ENCODE results near the gene PKP4. TPM values are rescaled to one million over a fixed set of nuclear protein-coding genes. Genes with fewer than 3 reads are reported as not detected.

The PKP4 gene
- total and polyA plus RNA-seq, 2 of the 8 experiments (the other 6 are each of a cell fraction or from before 2014, with no cell fraction given), result 48.2 to 88.0 TPM

DNA sequence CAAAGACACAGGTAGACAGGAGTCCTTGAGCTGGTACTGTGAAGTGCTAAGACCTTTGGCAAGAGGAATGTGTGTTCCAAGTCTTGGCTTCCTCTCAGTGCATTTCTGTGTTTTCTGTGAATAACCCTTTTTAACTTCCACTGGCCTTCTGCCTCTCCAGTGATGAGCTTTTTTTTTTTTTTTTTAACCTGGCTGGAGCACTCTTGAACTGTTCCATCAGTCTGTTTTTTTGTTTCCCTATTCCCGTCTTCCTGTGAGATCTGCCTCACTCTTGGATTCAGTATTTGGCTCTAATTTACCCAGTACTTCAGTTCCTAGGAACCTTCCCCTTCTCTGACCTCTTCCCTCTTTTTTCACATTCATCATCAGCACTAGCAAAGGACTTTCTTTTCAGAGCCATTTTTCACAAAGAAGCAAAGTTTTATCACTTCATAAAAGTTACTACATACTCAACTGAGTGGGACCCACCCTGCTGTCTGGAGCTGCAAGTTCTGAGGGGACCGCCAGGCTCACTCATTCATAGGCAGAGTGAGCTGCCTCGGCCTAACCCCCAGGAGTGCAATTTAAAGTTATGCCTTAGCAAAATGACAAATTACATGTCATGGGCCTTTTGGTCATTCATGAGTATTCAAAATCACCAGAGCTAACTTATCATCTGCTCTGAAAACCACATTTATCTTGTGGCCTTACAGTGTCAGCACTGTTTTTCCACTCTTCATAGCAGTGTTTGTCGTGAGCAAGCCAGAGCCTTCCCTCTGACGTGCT, 211.4 kb downstream of the PKP4 start (continued):
- TF ChIP-seq, protein P1, sequence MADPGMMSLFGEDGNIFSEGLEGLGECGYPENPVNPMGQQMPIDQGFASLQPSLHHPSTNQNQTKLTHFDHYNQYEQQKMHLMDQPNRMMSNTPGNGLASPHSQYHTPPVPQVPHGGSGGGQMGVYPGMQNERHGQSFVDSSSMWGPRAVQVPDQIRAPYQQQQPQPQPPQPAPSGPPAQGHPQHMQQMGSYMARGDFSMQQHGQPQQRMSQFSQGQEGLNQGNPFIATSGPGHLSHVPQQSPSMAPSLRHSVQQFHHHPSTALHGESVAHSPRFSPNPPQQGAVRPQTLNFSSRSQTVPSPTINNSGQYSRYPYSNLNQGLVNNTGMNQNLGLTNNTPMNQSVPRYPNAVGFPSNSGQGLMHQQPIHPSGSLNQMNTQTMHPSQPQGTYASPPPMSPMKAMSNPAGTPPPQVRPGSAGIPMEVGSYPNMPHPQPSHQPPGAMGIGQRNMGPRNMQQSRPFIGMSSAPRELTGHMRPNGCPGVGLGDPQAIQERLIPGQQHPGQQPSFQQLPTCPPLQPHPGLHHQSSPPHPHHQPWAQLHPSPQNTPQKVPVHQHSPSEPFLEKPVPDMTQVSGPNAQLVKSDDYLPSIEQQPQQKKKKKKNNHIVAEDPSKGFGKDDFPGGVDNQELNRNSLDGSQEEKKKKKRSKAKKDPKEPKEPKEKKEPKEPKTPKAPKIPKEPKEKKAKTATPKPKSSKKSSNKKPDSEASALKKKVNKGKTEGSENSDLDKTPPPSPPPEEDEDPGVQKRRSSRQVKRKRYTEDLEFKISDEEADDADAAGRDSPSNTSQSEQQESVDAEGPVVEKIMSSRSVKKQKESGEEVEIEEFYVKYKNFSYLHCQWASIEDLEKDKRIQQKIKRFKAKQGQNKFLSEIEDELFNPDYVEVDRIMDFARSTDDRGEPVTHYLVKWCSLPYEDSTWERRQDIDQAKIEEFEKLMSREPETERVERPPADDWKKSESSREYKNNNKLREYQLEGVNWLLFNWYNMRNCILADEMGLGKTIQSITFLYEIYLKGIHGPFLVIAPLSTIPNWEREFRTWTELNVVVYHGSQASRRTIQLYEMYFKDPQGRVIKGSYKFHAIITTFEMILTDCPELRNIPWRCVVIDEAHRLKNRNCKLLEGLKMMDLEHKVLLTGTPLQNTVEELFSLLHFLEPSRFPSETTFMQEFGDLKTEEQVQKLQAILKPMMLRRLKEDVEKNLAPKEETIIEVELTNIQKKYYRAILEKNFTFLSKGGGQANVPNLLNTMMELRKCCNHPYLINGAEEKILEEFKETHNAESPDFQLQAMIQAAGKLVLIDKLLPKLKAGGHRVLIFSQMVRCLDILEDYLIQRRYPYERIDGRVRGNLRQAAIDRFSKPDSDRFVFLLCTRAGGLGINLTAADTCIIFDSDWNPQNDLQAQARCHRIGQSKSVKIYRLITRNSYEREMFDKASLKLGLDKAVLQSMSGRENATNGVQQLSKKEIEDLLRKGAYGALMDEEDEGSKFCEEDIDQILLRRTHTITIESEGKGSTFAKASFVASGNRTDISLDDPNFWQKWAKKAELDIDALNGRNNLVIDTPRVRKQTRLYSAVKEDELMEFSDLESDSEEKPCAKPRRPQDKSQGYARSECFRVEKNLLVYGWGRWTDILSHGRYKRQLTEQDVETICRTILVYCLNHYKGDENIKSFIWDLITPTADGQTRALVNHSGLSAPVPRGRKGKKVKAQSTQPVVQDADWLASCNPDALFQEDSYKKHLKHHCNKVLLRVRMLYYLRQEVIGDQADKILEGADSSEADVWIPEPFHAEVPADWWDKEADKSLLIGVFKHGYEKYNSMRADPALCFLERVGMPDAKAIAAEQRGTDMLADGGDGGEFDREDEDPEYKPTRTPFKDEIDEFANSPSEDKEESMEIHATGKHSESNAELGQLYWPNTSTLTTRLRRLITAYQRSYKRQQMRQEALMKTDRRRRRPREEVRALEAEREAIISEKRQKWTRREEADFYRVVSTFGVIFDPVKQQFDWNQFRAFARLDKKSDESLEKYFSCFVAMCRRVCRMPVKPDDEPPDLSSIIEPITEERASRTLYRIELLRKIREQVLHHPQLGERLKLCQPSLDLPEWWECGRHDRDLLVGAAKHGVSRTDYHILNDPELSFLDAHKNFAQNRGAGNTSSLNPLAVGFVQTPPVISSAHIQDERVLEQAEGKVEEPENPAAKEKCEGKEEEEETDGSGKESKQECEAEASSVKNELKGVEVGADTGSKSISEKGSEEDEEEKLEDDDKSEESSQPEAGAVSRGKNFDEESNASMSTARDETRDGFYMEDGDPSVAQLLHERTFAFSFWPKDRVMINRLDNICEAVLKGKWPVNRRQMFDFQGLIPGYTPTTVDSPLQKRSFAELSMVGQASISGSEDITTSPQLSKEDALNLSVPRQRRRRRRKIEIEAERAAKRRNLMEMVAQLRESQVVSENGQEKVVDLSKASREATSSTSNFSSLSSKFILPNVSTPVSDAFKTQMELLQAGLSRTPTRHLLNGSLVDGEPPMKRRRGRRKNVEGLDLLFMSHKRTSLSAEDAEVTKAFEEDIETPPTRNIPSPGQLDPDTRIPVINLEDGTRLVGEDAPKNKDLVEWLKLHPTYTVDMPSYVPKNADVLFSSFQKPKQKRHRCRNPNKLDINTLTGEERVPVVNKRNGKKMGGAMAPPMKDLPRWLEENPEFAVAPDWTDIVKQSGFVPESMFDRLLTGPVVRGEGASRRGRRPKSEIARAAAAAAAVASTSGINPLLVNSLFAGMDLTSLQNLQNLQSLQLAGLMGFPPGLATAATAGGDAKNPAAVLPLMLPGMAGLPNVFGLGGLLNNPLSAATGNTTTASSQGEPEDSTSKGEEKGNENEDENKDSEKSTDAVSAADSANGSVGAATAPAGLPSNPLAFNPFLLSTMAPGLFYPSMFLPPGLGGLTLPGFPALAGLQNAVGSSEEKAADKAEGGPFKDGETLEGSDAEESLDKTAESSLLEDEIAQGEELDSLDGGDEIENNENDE (IDR thresholded peaks at IDR 0.05; ENCODE audit: insufficient replicate concordance, low read length), result no peak
- TF ChIP-seq, protein P2, sequence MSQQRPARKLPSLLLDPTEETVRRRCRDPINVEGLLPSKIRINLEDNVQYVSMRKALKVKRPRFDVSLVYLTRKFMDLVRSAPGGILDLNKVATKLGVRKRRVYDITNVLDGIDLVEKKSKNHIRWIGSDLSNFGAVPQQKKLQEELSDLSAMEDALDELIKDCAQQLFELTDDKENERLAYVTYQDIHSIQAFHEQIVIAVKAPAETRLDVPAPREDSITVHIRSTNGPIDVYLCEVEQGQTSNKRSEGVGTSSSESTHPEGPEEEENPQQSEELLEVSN (IDR thresholded peaks at IDR 0.05), result no peak
- TF ChIP-seq YY1 (IDR thresholded peaks at IDR 0.05; ENCODE audit: low read depth, low read length) (no peak), HDAC2 (IDR thresholded peaks at IDR 0.05; ENCODE audit: borderline replicate concordance in 1 of 2, low read depth in 2 of 2, low read length in 2 of 2) (no peak), ASH2L (IDR thresholded peaks at IDR 0.05; ENCODE audit: low read length) (no peak), CEBPB (IDR thresholded peaks at IDR 0.05; ENCODE audit: low read depth, low read length) (no peak), CBX8 (IDR thresholded peaks at IDR 0.05; ENCODE audit: borderline replicate concordance, low read depth, low read length) (no peak), RBBP5 (IDR thresholded peaks at IDR 0.05; ENCODE audit: borderline replicate concordance, low read depth, low read length) (no peak), PHF8 (conservative IDR thresholded peaks at IDR 0.05; ENCODE audit: low read depth, low read length) (no peak), CHD2 (IDR thresholded peaks at IDR 0.05; ENCODE audit: low read length) (no peak)
